ENCODE data around the gene ING3.

Gene ING3

GRCh38 chr7:121026159-121026558 is 75.6 kb downstream of the ING3 start:
- no peak for DNase-seq (ENCODE audit: low read depth in 2 of 2)

- DNase-seq (ENCODE audit: low read depth in 2 of 2), result no peak
Measured at GRCh38 chr7:121026577-121027111, 76.1 kb downstream of the ING3 start.

Measured in stimulated activated CD4-positive, alpha-beta T cell treated with anti-CD3 and anti-CD28 coated beads, Interleukin-4, amount 100 ng/mL, for 48 hours (primary cell).